ENCODE measurements around the gene PURA.

The PURA gene

DNA sequence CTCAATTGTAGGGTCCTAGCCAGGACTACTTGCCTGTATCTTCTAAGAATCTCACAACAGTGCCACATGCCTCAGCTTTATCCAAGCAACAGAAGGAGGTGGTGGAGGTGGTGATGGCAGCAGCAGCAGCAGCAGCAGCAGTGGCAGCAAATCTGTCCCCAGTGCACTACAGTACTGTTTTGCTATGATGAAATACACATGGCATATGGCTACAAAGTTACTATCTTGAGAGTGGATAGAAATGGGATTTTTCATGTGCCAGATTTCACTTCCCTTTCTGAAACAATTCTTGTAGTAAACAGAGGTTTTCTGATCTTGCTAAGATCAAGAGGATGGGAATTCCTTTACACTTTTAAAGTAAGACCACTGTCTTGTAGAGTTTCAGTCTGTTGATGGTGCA lies 53.0 kb downstream of the PURA start:
- TF ChIP-seq, protein P1, sequence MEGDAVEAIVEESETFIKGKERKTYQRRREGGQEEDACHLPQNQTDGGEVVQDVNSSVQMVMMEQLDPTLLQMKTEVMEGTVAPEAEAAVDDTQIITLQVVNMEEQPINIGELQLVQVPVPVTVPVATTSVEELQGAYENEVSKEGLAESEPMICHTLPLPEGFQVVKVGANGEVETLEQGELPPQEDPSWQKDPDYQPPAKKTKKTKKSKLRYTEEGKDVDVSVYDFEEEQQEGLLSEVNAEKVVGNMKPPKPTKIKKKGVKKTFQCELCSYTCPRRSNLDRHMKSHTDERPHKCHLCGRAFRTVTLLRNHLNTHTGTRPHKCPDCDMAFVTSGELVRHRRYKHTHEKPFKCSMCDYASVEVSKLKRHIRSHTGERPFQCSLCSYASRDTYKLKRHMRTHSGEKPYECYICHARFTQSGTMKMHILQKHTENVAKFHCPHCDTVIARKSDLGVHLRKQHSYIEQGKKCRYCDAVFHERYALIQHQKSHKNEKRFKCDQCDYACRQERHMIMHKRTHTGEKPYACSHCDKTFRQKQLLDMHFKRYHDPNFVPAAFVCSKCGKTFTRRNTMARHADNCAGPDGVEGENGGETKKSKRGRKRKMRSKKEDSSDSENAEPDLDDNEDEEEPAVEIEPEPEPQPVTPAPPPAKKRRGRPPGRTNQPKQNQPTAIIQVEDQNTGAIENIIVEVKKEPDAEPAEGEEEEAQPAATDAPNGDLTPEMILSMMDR (IDR thresholded peaks at IDR 0.05; ENCODE audit: insufficient read depth, low read depth, low read length, missing control alignments) = no peak
- no peak for DNase-seq (ENCODE audit: low read depth)
- no peak overlapping the region for H3K4me3 ChIP-seq (ENCODE audit: low read depth, low read length)

DNA sequence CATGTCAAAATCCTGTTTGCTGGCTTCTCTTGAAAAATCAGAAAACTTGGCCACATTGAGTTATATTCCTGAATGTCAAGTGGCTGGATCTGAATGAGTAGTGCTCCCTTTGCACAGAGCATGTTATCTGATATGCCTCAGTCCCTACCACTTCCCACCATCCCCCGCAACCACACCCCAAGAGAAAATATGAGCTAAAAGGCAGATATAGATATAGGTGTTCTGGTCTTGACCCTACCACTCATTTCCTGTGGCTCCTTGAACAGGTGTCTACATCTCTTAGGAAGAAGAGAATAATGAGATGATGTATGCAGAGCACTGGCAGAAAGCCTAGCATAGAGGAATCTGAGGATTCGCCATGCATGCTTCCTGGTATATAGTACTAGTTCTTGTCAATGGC lies 54.5 kb downstream of the PURA start:
- DNase-seq (ENCODE audit: low read depth) = no peak
- TF ChIP-seq, protein P1 (IDR thresholded peaks at IDR 0.05; ENCODE audit: insufficient read depth, low read depth, low read length, missing control alignments) = no peak
- no peak overlapping the region for H3K4me3 ChIP-seq (ENCODE audit: low read depth, low read length)

DNA sequence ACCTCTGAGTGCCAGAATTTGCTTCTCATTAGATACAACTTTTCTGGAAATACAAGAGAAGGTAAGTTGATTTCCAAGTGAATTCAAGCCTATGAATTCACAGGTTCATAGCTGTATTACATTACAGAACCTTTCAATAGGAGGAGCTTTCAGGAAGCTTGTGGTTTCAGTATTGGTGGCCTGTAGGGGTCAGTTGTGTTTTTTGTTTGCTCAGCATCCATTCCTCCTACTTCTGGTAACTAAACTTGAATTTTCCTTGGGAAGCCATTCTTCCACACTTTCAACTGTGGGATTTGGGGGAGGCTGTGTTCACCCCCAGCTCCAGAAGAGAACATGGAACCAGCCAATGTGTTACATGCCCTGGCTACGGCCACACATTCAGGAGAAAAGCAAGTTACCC lies 55.5 kb downstream of the PURA start:
- DNase-seq (ENCODE audit: low read depth) = no peak
- TF ChIP-seq, protein P1 (IDR thresholded peaks at IDR 0.05; ENCODE audit: insufficient read depth, low read depth, low read length, missing control alignments) = no peak
- no peak overlapping the region for H3K4me3 ChIP-seq (ENCODE audit: low read depth, low read length)

DNA sequence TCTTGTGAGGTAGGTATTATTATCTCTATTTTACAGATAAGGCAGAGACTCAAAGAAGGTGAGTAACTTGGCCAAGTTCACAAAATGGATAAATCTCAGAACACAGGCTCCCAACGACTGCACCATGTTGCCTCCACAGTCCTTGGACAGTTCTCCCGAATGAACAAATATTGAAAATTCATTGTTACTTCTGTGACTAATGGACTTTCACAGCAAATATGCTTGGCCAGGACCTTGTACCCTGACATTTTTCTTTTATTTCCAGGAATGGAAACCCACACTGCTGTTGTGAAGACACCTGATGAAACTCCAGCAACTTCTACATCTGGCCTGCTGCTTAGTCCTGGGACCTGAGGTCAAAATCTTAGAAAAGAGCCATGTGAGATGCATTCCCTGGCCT lies 58.6 kb downstream of the PURA start:
- TF ChIP-seq, protein P1 (IDR thresholded peaks at IDR 0.05; ENCODE audit: insufficient read depth, low read depth, low read length, missing control alignments) = no peak
- no peak overlapping the region for H3K4me3 ChIP-seq (ENCODE audit: low read depth, low read length)
- no peak for DNase-seq (ENCODE audit: low read depth)

DNA sequence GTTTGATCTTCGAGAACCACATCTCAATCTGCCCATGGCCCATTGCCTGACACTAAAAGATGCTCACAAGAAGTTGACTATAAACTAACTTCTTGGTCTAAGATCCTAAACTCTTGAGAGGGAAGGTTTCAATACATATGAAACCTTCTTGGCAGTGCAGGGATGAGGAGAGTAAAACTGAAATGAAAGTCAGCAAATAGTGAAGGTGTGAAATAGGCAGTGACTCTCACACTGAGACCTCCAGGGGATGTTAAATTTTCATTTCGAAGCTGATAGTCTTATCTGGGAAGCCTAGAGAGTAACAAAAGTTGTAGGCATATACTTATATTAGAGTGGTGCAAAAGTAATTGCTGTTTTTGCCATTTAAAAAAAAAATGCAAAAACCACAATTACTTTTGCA lies 60.1 kb downstream of the PURA start:
- H3K4me3 ChIP-seq (ENCODE audit: low read depth, low read length) = no peak overlapping the region
- DNase-seq (ENCODE audit: low read depth) = no peak
- TF ChIP-seq, protein P1 (IDR thresholded peaks at IDR 0.05; ENCODE audit: insufficient read depth, low read depth, low read length, missing control alignments) = no peak

DNA sequence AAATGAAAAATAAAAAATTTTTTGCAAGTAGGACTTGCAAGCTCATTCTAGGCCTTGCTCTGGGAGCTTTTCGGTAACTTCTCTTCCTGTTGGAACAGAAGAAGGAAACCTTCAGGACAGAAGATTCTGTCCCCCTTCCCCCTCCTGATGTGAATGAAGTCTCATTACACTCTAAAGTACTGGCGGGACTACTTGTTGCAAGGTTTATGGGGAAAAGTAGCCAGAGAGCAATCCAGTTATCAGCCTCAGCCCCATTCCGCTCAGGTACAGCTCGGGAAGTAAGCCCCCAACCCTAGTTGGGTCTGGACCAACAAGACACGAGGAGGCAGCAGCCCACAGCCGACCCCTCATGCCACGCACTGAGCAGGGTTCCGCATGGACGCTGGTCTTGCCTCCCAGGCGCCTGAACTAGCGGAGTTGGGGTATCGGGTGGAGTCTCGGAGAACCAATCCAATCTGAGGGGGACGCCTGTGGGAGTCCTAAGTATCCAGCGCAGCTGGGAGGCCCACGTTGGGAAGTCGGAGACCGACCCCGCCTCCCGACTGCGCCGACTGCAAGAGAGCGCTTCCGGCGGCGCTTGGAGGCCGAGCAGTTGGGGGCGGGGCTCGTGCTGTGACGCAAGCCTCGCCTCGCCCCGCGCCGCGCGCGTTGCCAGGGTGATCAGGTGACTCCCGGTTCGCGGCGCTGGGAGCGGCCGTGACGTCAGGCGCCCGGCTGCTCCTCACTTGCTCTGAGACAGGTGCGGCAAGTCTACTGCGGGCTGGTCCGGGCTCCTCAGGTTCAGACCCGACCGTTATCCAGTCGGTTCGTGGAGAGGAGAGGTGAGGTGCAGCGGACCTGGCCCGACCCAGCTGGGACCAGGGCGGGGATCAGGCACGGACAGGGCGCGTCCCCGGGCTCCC lies 60.8 kb downstream of the PURA start, which contains the start of gene CYSTM1:
CYSTM1 (plus strand) TSS at position 724 of the 902 bp plus-strand sequence. CDS start 19,278 bp downstream, outside the sequence.
- peak; percentile 98 for DNase-seq (ENCODE audit: low read depth)
- TF ChIP-seq, protein P1 (IDR thresholded peaks at IDR 0.05; ENCODE audit: insufficient read depth, low read depth, low read length, missing control alignments) = no peak
- H3K4me3 ChIP-seq (ENCODE audit: low read depth, low read length) = peak within 1 kb of the TSS; percentile 93
